HG02610 (cell line): ENCODE data around the gene CGN.
A peak's percentile ranks its signal among the peaks of the same experiment; 100 is the strongest.

Source experiments
- ATAC-seq: cut with Tn5 transposase; IDR thresholded peaks from one replicate; pipeline ENCODE4 v1.9.1; 2021; ENCODE audit warnings: mild to moderate bottlenecking, moderate library complexity; ENCODE audit not compliant: unreplicated experiment

Gene CGN

GRCh38 chr1:151501474-151501873 lies 9.7 kb upstream of the CGN start:
- no peak for ATAC-seq

- ATAC-seq = no peak
These were observed 9.0 kb upstream of the CGN start for GRCh38 chr1:151502035-151502700.

GRCh38 chr1:151502859-151503780 lies 8.1 kb upstream of the CGN start:
- no peak for ATAC-seq

GRCh38 chr1:151504252-151504651 lies 6.9 kb upstream of the CGN start:
- no peak for ATAC-seq

GRCh38 chr1:151504759-151505158 lies 6.4 kb upstream of the CGN start:
- ATAC-seq = no peak

- ATAC-seq = no peak
These were observed 2.4 kb upstream of the CGN start for GRCh38 chr1:151508833-151509232.

GRCh38 chr1:151509350-151510019 lies 1.7 kb upstream of the CGN start:
- no peak for ATAC-seq

GRCh38 chr1:151510020-151510405 lies 1.2 kb upstream of the CGN start:
- no peak for ATAC-seq

- no peak for ATAC-seq
These were observed 602 bp upstream of the CGN start for GRCh38 chr1:151510614-151510956.

GRCh38 chr1:151511636-151512215 lies 539 bp downstream of the CGN start:
- peak; percentile 12 for ATAC-seq

- no peak for ATAC-seq
These were observed 1.1 kb downstream of the CGN start for GRCh38 chr1:151512326-151512725.

- ATAC-seq = no peak
These were observed 1.8 kb downstream of the CGN start for GRCh38 chr1:151512801-151513625.

GRCh38 chr1:151513626-151514121 lies 2.5 kb downstream of the CGN start:
- ATAC-seq = no peak

- ATAC-seq = no peak
These were observed 3.2 kb downstream of the CGN start for GRCh38 chr1:151514366-151514765.

GRCh38 chr1:151515265-151515664 lies 4.1 kb downstream of the CGN start:
- ATAC-seq = no peak

- ATAC-seq = no peak
These were observed 4.9 kb downstream of the CGN start for GRCh38 chr1:151516031-151516511.

GRCh38 chr1:151518431-151518830 lies 7.2 kb downstream of the CGN start:
- ATAC-seq = no peak

- no peak for ATAC-seq
These were observed 7.7 kb downstream of the CGN start for GRCh38 chr1:151518936-151519335.

GRCh38 chr1:151519667-151520066 lies 8.5 kb downstream of the CGN start:
- ATAC-seq = no peak

- ATAC-seq = no peak
These were observed 9.2 kb downstream of the CGN start for GRCh38 chr1:151520359-151520758.
